ENCODE measurements around the gene MT2A.

Gene MT2A

DNA sequence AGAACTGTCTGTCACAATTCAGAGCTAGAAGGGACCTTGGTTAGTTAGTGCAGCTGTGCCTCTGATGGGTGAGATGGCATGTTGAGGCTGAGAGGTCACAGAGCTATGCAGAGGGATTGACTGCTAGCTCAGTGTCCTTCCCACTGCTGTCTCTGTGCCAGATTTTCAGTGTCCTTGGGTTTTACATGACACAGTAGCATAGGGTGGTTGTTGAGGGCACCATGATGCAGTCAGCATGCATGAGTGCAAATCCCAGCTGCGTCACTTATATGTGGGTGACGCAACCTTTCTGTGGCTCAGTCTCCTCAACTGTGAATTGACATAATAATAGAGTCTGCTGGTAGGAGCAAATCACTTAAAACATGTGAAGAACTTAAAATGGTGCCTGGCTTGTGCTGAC lies 32.8 kb downstream of the MT2A start:
- no peak for DNase-seq

GRCh38 chr16:56643080-56643778 lies 34.8 kb downstream of the MT2A start:
- no peak for DNase-seq

GRCh38 chr16:56643833-56644232 lies 35.4 kb downstream of the MT2A start:
- DNase-seq = no peak

- DNase-seq = no peak
Observed at GRCh38 chr16:56645311-56645710, 36.9 kb downstream of the MT2A start.

DNA sequence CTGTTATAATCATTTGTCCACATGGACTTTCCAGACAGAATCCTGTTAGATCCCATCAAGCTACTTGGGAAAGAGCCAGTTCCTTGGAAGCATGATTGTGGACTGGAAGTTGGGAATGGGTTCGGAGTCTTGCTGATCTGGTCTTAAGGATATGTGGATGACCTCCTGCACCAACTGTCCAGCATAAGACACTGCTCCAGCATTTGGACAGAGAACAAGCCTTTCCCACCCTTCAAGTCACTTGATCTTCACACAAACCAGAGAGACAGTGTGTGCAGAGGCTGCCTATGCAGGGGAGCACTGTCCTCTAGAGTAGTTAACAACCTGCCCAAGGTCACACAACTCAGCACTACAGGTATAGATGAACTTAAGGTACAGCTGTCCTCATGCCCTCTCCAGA lies 37.5 kb downstream of the MT2A start:
- no peak for DNase-seq

DNA sequence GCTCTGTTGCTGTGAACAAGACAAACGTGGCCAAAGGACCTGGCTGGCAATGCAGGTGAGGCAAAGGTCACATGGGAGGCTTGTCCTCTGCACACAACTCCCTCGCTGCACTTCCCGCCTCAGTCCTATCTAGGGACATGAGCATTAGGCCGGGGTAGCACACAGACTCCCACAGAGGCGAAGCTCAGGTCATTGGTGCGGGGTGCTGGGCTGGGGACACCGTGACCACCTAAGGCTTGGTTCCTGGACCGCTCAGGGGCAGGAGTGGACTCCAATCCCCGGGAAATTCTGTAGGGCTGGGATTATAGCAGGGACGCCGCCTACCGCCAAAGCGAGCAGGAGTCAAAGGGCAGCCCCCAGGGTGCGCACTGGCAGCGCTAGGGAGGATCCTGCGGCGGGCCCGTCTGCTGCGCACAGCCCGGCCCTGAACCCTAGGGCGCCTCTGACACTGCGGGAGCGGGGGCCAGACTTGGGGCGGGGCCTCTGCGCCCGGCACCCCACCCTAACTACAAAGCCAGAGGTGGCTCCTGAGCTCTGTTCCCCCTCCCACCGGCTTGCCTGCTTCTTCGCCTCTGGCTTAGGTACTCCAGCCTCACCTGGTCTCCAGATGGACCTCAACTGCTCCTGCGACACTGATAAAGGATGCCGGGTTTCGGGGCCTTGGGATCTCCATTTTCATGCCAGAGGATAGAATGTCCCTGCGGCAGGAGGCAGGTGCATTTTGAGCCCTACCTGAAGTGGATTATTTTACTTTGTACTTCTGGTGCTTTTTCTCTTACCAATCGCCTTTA lies 39.5 kb downstream of the MT2A start:
- DNase-seq = no peak

- DNase-seq = no peak
Observed at GRCh38 chr16:56649271-56649670, 40.9 kb downstream of the MT2A start.

GRCh38 chr16:56649820-56650219 lies 41.4 kb downstream of the MT2A start:
- DNase-seq = no peak

- no peak for DNase-seq
Observed at GRCh38 chr16:56651586-56651985, 43.2 kb downstream of the MT2A start, which contains the start of gene MT1B. MT1B (plus strand) TSS chr16:56651886; CDS start chr16:56651954, 68 bp downstream.

GRCh38 chr16:56652600-56652999 lies 44.2 kb downstream of the MT2A start:
- DNase-seq = no peak

DNA sequence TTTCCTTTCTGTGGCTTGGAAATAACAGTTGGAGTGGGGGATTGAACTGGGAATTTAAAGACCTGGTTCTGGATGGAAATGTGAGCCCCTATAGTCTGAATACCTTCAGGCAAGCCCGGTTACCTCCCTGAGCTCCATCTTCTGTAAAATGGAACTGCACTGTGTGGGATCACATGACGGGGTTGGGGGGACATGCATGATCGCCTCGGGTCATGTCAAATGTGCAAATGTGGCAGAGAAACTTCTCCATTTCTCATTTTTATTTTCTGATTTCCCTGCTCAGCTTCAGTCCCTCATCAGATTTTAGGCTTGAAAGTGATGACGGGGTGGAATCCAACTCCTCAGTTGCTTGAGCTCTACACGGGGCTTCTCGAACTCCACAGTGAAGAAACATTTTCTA lies 44.8 kb downstream of the MT2A start:
- DNase-seq = no peak

DNA sequence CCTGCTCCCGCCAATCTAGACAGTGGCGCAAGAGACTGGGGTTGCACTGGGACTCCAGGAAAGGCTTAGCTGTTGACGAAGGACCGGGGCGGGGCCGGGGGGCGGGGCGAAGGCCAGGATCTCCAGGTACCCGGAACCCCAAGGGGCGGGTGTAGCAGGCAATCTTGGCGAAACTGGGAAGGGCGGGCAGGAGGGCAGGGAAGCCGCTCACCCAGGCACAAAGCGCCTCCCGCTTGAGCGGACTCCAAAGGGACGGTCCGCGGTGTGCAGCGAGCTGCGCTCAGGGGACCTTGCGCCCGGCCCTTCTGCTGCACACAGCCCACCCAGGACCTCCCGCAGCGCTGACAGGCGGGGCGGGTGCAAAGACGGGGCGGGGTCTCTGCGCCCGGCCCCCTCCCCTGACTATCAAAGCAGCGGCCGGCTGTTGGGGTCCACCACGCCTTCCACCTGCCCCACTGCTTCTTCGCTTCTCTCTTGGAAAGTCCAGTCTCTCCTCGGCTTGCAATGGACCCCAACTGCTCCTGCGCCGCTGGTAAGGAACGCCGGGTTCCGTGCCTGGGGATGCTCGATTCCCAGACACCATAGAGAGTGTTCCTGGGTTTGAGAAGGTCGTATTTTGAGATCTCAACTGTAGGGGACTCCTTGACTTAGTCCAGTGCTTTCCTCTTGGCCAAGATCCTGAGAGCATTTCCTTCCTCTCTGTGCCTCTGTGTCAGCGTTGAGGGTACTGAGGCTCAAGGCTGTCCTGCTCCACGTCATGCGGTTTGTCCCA lies 49.4 kb downstream of the MT2A start, which contains the start of gene MT1F:
TSS of gene MT1F (plus strand) at position 405 of the 772 bp plus-strand sequence. CDS start at position 505, 100 bp downstream.
- DNase-seq = peak; percentile 74

GRCh38 chr16:56658327-56658875 lies 50.0 kb downstream of the MT2A start:
- no peak for DNase-seq
